OCI-LY1 (cell line): Measurements from ENCODE around the gene GTF2H4.

Experiments used
- H2AFZ ChIP-seq: fragments of 200-600 bp; sonication (generic), shearing (Covaris generic); 2 replicates; pipeline ENCODE4 v1.6.0; 2014; ENCODE audit warnings: antibody characterized with exemption, mild to moderate bottlenecking, low read length
- H3F3A ChIP-seq: fragments of 200-600 bp; sonication (generic), shearing (Covaris generic); 2 replicates; pipeline ENCODE4 v1.6.0; 2014; ENCODE audit warnings: mild to moderate bottlenecking, antibody characterized with exemption, low read length, moderate library complexity; ENCODE audit not compliant: insufficient read depth
- H3K27ac ChIP-seq: fragments of 200-600 bp; sonication (generic); 2 replicates; pipeline ENCODE4 v1.5.1; 2014; ENCODE audit warnings: low read length, mixed run types, mild to moderate bottlenecking, low read depth; ENCODE audit not compliant: poor library complexity, severe bottlenecking
- H3K27me3 ChIP-seq: fragments of 200-600 bp; sonication (generic); 2 replicates; pipeline ENCODE4 v1.6.0; 2014; ENCODE audit warnings: antibody characterized with exemption, mild to moderate bottlenecking, low read length, moderate library complexity; ENCODE audit not compliant: insufficient read depth
- H3K36me3 ChIP-seq: fragments of 200-600 bp; sonication (generic); 2 replicates; pipeline ENCODE4 v1.6.1; 2014; ENCODE audit warnings: mild to moderate bottlenecking, antibody characterized with exemption, low read length, moderate library complexity, mixed read lengths; ENCODE audit not compliant: insufficient read depth
- H3K4me1 ChIP-seq: fragments of 200-600 bp; sonication (generic); 2 replicates; pipeline ENCODE4 v1.5.1; 2014; ENCODE audit warnings: mild to moderate bottlenecking, low read length, moderate library complexity; ENCODE audit not compliant: insufficient read depth, severe bottlenecking
- H3K4me2 ChIP-seq: fragments of 200-600 bp; sonication (generic), shearing (Covaris generic); 2 replicates; pipeline ENCODE4 v1.6.1; 2014; ENCODE audit warnings: low read length
- H3K4me3 ChIP-seq: fragments of 200-600 bp; sonication (generic); 2 replicates; pipeline ENCODE4 v1.5.1; 2014; ENCODE audit warnings: low read length, low read depth, mild to moderate bottlenecking, mixed read lengths; ENCODE audit not compliant: poor library complexity, severe bottlenecking
- H3K79me2 ChIP-seq: fragments of 200-600 bp; shearing (Covaris generic); 2 replicates; pipeline ENCODE4 v1.6.1; 2016; ENCODE audit warnings: mixed run types, low read length, mixed read lengths; ENCODE audit not compliant: insufficient read depth
- H3K9ac ChIP-seq: fragments of 200-600 bp; sonication (generic), shearing (Covaris generic); 2 replicates; pipeline ENCODE4 v1.6.1; 2014; ENCODE audit warnings: mild to moderate bottlenecking, low read length, mixed read lengths
- H3K9me2 ChIP-seq: fragments of 200-600 bp; sonication (generic), shearing (Covaris generic); 2 replicates; pipeline ENCODE4 v1.6.1; 2014; ENCODE audit warnings: low read depth, mild to moderate bottlenecking, low read length, mixed read lengths
- H3K9me3 ChIP-seq: fragments of 200-600 bp; shearing (Covaris generic); 2 replicates; pipeline ENCODE4 v1.6.1; 2014; ENCODE audit warnings: low read length, mixed read lengths
- H4K20me1 ChIP-seq: fragments of 200-600 bp; sonication (generic), shearing (Covaris generic); 2 replicates; pipeline ENCODE4 v1.6.0; 2016; ENCODE audit warnings: mild to moderate bottlenecking, low read length; ENCODE audit not compliant: insufficient read depth
- EZH2 ChIP-seq: fragments of 200-600 bp; sonication (generic), shearing (Covaris generic); IDR thresholded peaks from 2 replicates; pipeline ENCODE4 v1.8.0; 2017; ENCODE audit warnings: borderline replicate concordance, mixed run types, mild to moderate bottlenecking, antibody characterized with exemption, low read length, moderate library complexity, mixed read lengths
- TF ChIP-seq, protein P1 (sequence below): fragments of 200-600 bp; sonication (generic), shearing (Covaris generic); IDR thresholded peaks from 2 replicates; pipeline ENCODE4 v1.5.1; 2017; ENCODE audit warnings: mild to moderate bottlenecking, antibody characterized with exemption, low read length, moderate library complexity, mixed read lengths

GTF2H4 gene

DNA sequence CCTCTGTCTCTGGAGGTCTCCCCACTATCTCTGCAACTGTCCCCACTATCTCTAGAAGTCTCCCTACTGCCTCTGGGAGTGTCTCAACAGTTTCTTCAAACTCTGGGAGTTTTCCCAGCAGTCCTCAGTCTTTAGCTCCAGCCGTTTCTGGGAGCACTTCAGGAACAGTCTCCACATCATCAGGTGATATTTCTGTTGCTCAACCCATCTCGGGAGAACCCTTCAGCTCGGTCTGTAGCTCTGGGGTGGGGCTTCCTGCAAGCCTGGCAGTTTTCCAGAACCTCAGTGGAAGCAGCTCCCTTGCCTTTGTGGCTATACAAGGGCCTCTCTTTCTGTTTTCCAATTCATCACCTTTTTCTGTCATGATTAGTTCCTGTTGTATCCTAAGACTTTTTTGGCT lies 27.0 kb downstream of the GTF2H4 start:
- no peaks in the 10 kb centered on the region for H3K4me1 ChIP-seq
- H4K20me1 ChIP-seq: no peaks in the 10 kb centered on the region
- H3K36me3 ChIP-seq: no peaks in the 10 kb centered on the region
- H3K4me2 ChIP-seq: no peak overlapping the region
- H3K9me2 ChIP-seq: no peaks in the 10 kb centered on the region
- H3K27ac ChIP-seq: no peak overlapping the region
- no peak overlapping the region for H3K4me3 ChIP-seq
- no peak for TF ChIP-seq EZH2
- TF ChIP-seq, protein P1, sequence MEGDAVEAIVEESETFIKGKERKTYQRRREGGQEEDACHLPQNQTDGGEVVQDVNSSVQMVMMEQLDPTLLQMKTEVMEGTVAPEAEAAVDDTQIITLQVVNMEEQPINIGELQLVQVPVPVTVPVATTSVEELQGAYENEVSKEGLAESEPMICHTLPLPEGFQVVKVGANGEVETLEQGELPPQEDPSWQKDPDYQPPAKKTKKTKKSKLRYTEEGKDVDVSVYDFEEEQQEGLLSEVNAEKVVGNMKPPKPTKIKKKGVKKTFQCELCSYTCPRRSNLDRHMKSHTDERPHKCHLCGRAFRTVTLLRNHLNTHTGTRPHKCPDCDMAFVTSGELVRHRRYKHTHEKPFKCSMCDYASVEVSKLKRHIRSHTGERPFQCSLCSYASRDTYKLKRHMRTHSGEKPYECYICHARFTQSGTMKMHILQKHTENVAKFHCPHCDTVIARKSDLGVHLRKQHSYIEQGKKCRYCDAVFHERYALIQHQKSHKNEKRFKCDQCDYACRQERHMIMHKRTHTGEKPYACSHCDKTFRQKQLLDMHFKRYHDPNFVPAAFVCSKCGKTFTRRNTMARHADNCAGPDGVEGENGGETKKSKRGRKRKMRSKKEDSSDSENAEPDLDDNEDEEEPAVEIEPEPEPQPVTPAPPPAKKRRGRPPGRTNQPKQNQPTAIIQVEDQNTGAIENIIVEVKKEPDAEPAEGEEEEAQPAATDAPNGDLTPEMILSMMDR: no peak
- no peaks in the 10 kb centered on the region for H3K27me3 ChIP-seq
- no peak overlapping the region for H2AFZ ChIP-seq
- H3K9me3 ChIP-seq: no peaks in the 10 kb centered on the region
- no peak overlapping the region for H3K9ac ChIP-seq
- H3K79me2 ChIP-seq: no peaks in the 10 kb centered on the region
- H3F3A ChIP-seq: no peaks in the 10 kb centered on the region

DNA sequence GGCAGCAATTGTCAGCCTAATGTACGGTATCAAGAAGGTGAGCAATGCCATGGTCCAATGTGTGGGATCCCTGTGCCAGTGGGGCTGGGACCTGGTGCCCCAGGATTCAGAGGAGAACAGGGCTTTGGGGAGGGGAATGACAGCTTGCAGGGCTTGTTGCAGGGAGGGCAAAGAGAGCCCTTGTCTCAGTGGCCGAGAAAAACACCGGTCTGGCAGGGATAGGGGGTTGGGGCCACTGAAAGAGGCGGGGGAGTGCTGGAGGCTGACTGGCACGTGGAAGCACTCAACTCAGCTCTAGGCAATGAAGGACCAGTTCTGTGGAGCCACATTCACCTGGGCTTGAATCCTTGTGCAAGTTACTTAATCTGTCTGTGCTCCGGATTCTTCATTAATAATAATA lies 29.3 kb downstream of the GTF2H4 start:
- Histone ChIP-seq H3K9me2 (no peaks in the 10 kb centered on the region), H3K4me1 (no peaks in the 10 kb centered on the region), H3K27ac (no peak overlapping the region), H3F3A (no peaks in the 10 kb centered on the region), H3K9me3 (no peaks in the 10 kb centered on the region), H3K36me3 (no peaks in the 10 kb centered on the region), H3K79me2 (no peaks in the 10 kb centered on the region), H3K4me2 (no peak overlapping the region), H2AFZ (no peak overlapping the region), H3K27me3 (no peaks in the 10 kb centered on the region), H3K4me3 (no peak overlapping the region), H3K9ac (no peak overlapping the region), H4K20me1 (no peaks in the 10 kb centered on the region)
- TF ChIP-seq, protein P1: no peak
- no peak for TF ChIP-seq EZH2

DNA sequence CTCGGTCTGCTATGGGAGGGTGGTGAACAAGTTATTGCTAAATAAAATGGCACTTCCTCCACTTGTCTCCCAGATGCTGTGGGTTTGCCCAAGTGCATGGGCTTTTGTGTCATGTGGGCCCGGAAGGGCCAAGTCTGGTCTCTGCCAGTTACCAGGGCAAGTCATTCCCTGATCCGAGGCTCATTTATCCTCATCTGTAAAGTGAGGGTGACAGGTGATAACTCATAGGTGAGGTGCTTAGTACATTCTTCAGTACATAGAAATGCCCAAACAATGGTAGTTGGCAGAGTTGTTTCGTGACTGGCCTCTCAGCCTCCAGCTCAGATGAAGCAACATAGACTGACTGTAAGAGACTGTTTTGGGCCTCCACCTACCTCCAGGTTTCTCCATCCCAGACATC lies 30.7 kb downstream of the GTF2H4 start:
- TF ChIP-seq EZH2: no peak
- TF ChIP-seq, protein P1: no peak
- no peak overlapping the region for H2AFZ ChIP-seq
- H3K9me3 ChIP-seq: no peaks in the 10 kb centered on the region
- H3K27ac ChIP-seq: no peak overlapping the region
- H3K9me2 ChIP-seq: no peaks in the 10 kb centered on the region
- no peaks in the 10 kb centered on the region for H3K36me3 ChIP-seq
- no peaks in the 10 kb centered on the region for H3K4me1 ChIP-seq
- no peaks in the 10 kb centered on the region for H3K79me2 ChIP-seq
- H3F3A ChIP-seq: no peaks in the 10 kb centered on the region
- H3K4me2 ChIP-seq: no peak overlapping the region
- 0 out of 2 replicates have a peak, but pooled peaks cover 5% of the 10 kb centered on the region for H3K27me3 ChIP-seq
- H3K4me3 ChIP-seq: no peak overlapping the region
- no peaks in the 10 kb centered on the region for H4K20me1 ChIP-seq
- H3K9ac ChIP-seq: no peak overlapping the region
